Measurements from ENCODE around the gene ZG16B. TPM values are rescaled to one million over a fixed set of nuclear protein-coding genes. Genes with fewer than 3 reads are reported as not detected.

Gene ZG16B
- total and polyA plus RNA-seq, 2 of the 8 experiments (the other 6 are each of a cell fraction or from before 2014, with no cell fraction given) = 0.11 TPM; not detected in 1

DNA sequence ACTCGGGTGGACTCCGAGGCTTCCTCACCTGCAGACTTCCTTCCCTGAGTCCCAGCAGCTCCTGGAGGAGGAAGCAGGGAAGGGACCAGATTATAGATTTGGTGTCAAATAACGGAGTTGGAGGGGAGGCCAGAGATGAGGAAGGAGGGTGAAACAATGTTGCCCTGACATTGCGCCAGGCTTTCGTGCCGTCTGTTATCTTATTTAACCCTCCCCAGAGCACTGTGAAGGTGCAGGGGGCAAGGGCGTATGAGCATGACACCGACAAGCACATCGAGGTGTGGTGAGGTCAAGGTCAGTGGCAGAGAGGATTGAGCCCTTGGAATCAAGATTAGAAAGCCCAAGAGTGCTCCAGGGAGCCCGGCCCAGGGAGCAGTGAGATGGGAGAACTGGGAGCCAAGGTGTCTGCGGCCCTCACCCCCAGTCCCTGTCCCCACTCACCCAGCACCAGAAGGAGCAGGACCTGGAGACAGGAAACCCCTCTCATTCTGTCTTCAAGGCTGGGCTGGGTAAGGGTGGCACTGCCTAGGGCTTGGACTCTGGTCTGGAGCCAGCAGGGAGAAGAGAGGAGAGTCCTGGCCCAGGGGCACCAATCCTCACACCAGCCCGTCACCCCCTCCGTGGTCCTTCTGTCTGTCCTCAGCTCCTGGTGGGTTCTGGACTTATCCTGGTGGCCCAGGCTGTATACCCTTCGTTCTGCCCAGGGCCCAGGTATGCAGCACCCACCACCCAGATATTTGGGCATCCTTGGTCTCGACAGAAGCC is 43.9 kb upstream of the ZG16B start (continued):
- TF ChIP-seq CHD7 (IDR thresholded peaks at IDR 0.05; ENCODE audit: insufficient replicate concordance, low read length) (no peak), CHD1 (IDR thresholded peaks at IDR 0.05; ENCODE audit: low read depth, low read length) (no peak), SRF (IDR thresholded peaks at IDR 0.05; ENCODE audit: low read depth, low read length) (no peak), POLR2A (IDR thresholded peaks at IDR 0.05; ENCODE audit: control extremely low read depth in 1 of 2, low read depth in 2 of 2, low read length in 2 of 2) (no peak), BRCA1 (IDR thresholded peaks at IDR 0.05; ENCODE audit: low read depth, low read length) (no peak), POLR2AphosphoS5 (IDR thresholded peaks at IDR 0.05; ENCODE audit: low read depth, low read length) (no peak)
- TF ChIP-seq, protein P1, sequence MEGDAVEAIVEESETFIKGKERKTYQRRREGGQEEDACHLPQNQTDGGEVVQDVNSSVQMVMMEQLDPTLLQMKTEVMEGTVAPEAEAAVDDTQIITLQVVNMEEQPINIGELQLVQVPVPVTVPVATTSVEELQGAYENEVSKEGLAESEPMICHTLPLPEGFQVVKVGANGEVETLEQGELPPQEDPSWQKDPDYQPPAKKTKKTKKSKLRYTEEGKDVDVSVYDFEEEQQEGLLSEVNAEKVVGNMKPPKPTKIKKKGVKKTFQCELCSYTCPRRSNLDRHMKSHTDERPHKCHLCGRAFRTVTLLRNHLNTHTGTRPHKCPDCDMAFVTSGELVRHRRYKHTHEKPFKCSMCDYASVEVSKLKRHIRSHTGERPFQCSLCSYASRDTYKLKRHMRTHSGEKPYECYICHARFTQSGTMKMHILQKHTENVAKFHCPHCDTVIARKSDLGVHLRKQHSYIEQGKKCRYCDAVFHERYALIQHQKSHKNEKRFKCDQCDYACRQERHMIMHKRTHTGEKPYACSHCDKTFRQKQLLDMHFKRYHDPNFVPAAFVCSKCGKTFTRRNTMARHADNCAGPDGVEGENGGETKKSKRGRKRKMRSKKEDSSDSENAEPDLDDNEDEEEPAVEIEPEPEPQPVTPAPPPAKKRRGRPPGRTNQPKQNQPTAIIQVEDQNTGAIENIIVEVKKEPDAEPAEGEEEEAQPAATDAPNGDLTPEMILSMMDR (IDR thresholded peaks at IDR 0.05; ENCODE audit: control extremely low read depth in 1 of 3, insufficient read depth in 1 of 3, low read depth in 1 of 3, low read length in 3 of 3) = no peak
- TF ChIP-seq, protein P2, sequence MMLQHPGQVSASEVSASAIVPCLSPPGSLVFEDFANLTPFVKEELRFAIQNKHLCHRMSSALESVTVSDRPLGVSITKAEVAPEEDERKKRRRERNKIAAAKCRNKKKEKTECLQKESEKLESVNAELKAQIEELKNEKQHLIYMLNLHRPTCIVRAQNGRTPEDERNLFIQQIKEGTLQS (IDR thresholded peaks at IDR 0.05; ENCODE audit: insufficient read depth, low read depth, low read length) = no peak

Data from H1 (cell line).